ENCODE results near the gene ADNP. TPM values are rescaled to one million over a fixed set of nuclear protein-coding genes. Genes with fewer than 3 reads are reported as not detected.

Gene ADNP
- polyA plus RNA-seq, 1 experiment: 10.6 TPM

DNA sequence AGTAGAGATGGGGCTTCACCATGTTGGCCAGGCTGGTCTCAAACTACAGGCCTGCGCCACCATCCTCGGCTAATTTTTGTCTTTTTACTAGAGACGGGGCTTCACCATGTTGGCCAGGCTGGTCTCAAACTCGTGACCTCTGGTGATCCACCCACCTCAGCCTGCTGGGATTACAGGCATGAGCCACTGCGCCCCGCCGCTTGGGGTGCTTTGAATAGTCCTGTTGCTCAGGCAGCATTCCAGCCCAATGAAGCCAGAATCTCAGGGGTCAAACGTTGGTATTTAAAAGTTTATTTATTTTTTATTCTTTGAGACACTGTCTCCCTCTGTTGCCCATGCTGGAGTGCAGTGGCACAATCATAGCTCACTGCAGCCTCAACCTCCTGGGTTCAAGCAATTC lies 38.7 kb upstream of the ADNP start:
- TF ChIP-seq, protein P1, sequence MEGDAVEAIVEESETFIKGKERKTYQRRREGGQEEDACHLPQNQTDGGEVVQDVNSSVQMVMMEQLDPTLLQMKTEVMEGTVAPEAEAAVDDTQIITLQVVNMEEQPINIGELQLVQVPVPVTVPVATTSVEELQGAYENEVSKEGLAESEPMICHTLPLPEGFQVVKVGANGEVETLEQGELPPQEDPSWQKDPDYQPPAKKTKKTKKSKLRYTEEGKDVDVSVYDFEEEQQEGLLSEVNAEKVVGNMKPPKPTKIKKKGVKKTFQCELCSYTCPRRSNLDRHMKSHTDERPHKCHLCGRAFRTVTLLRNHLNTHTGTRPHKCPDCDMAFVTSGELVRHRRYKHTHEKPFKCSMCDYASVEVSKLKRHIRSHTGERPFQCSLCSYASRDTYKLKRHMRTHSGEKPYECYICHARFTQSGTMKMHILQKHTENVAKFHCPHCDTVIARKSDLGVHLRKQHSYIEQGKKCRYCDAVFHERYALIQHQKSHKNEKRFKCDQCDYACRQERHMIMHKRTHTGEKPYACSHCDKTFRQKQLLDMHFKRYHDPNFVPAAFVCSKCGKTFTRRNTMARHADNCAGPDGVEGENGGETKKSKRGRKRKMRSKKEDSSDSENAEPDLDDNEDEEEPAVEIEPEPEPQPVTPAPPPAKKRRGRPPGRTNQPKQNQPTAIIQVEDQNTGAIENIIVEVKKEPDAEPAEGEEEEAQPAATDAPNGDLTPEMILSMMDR (IDR thresholded peaks at IDR 0.05; ENCODE audit: insufficient read depth, low read depth, low read length): no peak
- POLR2A ChIA-PET: no interaction called here

DNA sequence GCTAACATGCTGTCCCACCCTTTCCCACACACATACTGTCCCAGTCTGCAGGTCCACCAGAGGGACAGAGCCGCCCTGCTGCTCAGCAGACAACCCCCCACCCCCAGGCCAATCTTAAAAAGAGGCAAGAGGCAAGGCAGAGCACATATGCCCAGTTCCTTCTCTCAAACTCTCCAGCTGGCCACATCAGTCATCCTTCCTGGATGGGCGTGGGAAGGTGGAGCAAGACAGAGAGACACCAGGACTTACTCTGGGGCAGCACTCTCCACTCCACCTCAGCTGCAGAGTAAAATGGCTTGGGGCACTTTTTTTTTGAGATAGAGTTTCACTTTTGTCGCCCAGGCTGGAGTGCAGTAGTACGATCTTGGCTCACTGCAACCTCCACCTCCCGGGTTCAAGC lies 38.2 kb upstream of the ADNP start:
- no peak for DNase-seq (ENCODE audit: low read depth)
- peaks cover 6% of the 10 kb centered on the region for H3K27me3 ChIP-seq (ENCODE audit: control insufficient read depth, insufficient read depth, low read length)
- ChIA-PET POLR2A (no interaction called here), CTCF (interaction anchor here (0.7 to 0.8 kb wide), 2 partner anchors 8 to 175 kb away, joined by 3 read pairs; partner anchors contain the start of gene BCAS4)
- H3K4me3 ChIP-seq (ENCODE audit: low read depth, low read length): no peak overlapping the region
- TF ChIP-seq, protein P1 (IDR thresholded peaks at IDR 0.05; ENCODE audit: insufficient read depth, low read depth, low read length): no peak
- H3K36me3 ChIP-seq (ENCODE audit: control insufficient read depth, insufficient read depth, low read length): no peaks in the 10 kb centered on the region

More for the DNA sequence above, 38.7 kb upstream of the ADNP start:
- CTCF ChIA-PET: interaction anchor here (0.8 kb wide), 1 partner anchor 175 kb away, joined by 3 read pairs; the partner anchor contains the start of gene BCAS4
- Histone ChIP-seq H3K27me3 (ENCODE audit: control insufficient read depth, insufficient read depth, low read length) (peaks cover 6% of the 10 kb centered on the region), H3K36me3 (ENCODE audit: control insufficient read depth, insufficient read depth, low read length) (no peaks in the 10 kb centered on the region), H3K4me3 (ENCODE audit: low read depth, low read length) (no peak overlapping the region)
- DNase-seq (ENCODE audit: low read depth): no peak

DNA sequence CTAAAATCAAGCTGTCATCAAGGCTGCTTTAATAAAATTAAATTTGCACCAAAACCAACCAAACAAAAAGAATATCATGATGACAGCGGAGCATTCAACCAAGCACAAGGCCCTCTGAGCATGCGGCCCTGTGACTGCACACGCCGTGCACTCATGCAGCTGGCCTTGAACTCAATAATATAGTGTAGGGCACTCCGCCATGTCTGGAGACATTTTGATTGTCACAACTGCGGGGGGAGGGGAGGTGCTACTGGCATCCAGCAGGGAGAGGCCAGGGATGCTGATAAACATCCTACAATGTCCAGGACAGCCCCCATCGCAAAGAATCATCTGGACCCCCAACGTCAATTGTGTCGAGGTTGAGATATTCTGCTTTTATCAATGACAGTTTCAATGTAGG lies 37.1 kb upstream of the ADNP start:
- POLR2A ChIA-PET: no interaction called here
- CTCF ChIA-PET: interaction anchor here (0.7 to 1.1 kb wide), 2 partner anchors 10 to 13 kb away, joined by 3 to 4 read pairs; partner anchors contain the start of genes DPM1 and MOCS3
- TF ChIP-seq, protein P1 (IDR thresholded peaks at IDR 0.05; ENCODE audit: insufficient read depth, low read depth, low read length): no peak
- no peak for DNase-seq (ENCODE audit: low read depth)
- H3K4me3 ChIP-seq (ENCODE audit: low read depth, low read length): no peak overlapping the region
- H3K27me3 ChIP-seq (ENCODE audit: control insufficient read depth, insufficient read depth, low read length): peaks cover 6% of the 10 kb centered on the region
- no peaks in the 10 kb centered on the region for H3K36me3 ChIP-seq (ENCODE audit: control insufficient read depth, insufficient read depth, low read length)

DNA sequence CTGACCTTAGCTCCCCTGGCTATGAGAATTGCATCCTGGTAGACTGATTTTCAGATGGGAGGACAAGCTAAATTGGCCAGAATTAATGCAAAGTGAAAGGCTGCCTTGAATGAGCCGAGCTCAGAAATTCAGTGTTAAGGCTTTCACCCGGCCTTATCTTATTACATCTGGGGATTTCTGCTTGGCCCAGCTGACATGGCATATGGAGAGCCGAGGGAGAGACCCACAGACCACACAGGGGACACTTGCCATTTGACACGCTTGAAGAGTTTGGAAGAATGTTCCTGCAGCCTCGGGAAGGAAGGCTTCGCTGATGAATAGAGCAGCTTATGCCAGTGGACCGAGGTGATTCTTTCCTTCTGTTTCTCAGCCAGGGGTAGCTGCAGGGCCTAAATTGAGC lies 36.3 kb upstream of the ADNP start:
- TF ChIP-seq, protein P1 (IDR thresholded peaks at IDR 0.05; ENCODE audit: insufficient read depth, low read depth, low read length): no peak
- CTCF ChIA-PET: interaction anchor here (0.7 to 1.1 kb wide), 3 partner anchors 9 to 38 kb away, joined by 3 to 4 read pairs (median 3); partner anchors contain the start of genes DPM1 and MOCS3
- Histone ChIP-seq H3K36me3 (ENCODE audit: control insufficient read depth, insufficient read depth, low read length) (no peaks in the 10 kb centered on the region), H3K27me3 (ENCODE audit: control insufficient read depth, insufficient read depth, low read length) (peaks cover 6% of the 10 kb centered on the region), H3K4me3 (ENCODE audit: low read depth, low read length) (no peak overlapping the region)
- DNase-seq (ENCODE audit: low read depth): no peak
- POLR2A ChIA-PET: no interaction called here

DNA sequence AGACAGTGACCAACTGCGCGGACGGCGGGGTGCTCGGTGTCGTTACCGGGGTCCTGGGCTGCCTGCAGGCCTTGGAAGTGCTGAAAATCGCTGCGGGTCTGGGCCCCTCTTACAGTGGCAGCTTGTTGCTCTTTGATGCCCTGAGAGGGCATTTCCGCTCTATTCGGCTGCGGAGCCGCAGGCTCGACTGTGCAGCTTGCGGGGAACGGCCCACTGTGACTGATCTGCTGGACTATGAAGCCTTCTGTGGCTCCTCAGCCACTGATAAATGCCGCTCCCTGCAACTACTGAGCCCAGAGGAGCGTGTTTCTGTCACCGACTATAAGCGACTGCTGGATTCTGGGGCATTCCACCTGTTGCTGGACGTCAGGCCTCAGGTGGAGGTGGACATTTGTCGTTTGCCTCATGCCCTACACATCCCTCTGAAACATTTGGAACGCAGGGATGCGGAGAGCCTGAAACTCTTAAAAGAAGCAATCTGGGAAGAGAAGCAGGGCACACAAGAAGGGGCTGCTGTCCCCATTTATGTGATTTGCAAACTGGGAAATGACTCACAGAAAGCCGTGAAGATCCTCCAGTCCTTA lies 28.4 kb upstream of the ADNP start:
- CTCF ChIA-PET: interaction anchor here (1.1 to 1.7 kb wide), 3 partner anchors 14 to 169 kb away, joined by 4 to 7 read pairs (median 4); no protein-coding TSS in a partner anchor
- Histone ChIP-seq H3K27me3 (ENCODE audit: control insufficient read depth, insufficient read depth, low read length) (no peaks in the 10 kb centered on the region), H3K36me3 (ENCODE audit: control insufficient read depth, insufficient read depth, low read length) (peaks cover 2% of the 10 kb centered on the region; the same call in 1 of the 2 replicates), H3K4me3 (ENCODE audit: low read depth, low read length) (peak overlapping the region; percentile 92)
- POLR2A ChIA-PET: no interaction called here
- TF ChIP-seq, protein P1 (IDR thresholded peaks at IDR 0.05; ENCODE audit: insufficient read depth, low read depth, low read length): no peak
- DNase-seq (ENCODE audit: low read depth): no peak

Measured in BJ (cell line).